Measurements from ENCODE around the gene SLC45A3. TPM values are rescaled to one million over a fixed set of nuclear protein-coding genes. Genes with fewer than 3 reads are reported as not detected.
A peak's percentile ranks its signal among the peaks of the same experiment; 100 is the strongest.

Gene SLC45A3
- total RNA-seq, 1 donor from 2014 or later = 1.1 TPM

GRCh38 chr1:205662135-205662738 is 18.1 kb downstream of the SLC45A3 start:
- Mint-ChIP-seq H3K4me3 (ENCODE audit: unreplicated experiment) (no peak overlapping the region), H3K36me3 (ENCODE audit: unreplicated experiment) (no peaks in the 10 kb centered on the region), H3K9me3 (ENCODE audit: unreplicated experiment) (no peaks in the 10 kb centered on the region), H3K27me3 (ENCODE audit: unreplicated experiment) (no peaks in the 10 kb centered on the region), H3K4me1 (ENCODE audit: unreplicated experiment) (peaks cover 4% of the 10 kb centered on the region), H3K27ac (ENCODE audit: unreplicated experiment) (no peak overlapping the region)
- no peak for DNase-seq (ENCODE audit: extremely low spot score, unreplicated experiment)
- no peak for TF ChIP-seq CTCF (IDR thresholded peaks at IDR 0.05)

GRCh38 chr1:205661429-205662134 is 18.7 kb downstream of the SLC45A3 start:
- no peak for TF ChIP-seq CTCF (IDR thresholded peaks at IDR 0.05)
- no peaks in the 10 kb centered on the region for H3K9me3 Mint-ChIP-seq (ENCODE audit: unreplicated experiment)
- H3K36me3 Mint-ChIP-seq (ENCODE audit: unreplicated experiment) = no peaks in the 10 kb centered on the region
- peaks cover 4% of the 10 kb centered on the region for H3K4me1 Mint-ChIP-seq (ENCODE audit: unreplicated experiment)
- no peak overlapping the region for H3K27ac Mint-ChIP-seq (ENCODE audit: unreplicated experiment)
- no peak overlapping the region for H3K4me3 Mint-ChIP-seq (ENCODE audit: unreplicated experiment)
- DNase-seq (ENCODE audit: extremely low spot score, unreplicated experiment) = no peak
- no peaks in the 10 kb centered on the region for H3K27me3 Mint-ChIP-seq (ENCODE audit: unreplicated experiment)

GRCh38 chr1:205660361-205660760 is 19.9 kb downstream of the SLC45A3 start:
- H3K27ac Mint-ChIP-seq (ENCODE audit: unreplicated experiment) = no peak overlapping the region
- no peaks in the 10 kb centered on the region for H3K27me3 Mint-ChIP-seq (ENCODE audit: unreplicated experiment)
- DNase-seq (ENCODE audit: extremely low spot score, unreplicated experiment) = no peak
- no peaks in the 10 kb centered on the region for H3K36me3 Mint-ChIP-seq (ENCODE audit: unreplicated experiment)
- no peaks in the 10 kb centered on the region for H3K9me3 Mint-ChIP-seq (ENCODE audit: unreplicated experiment)
- peaks cover 4% of the 10 kb centered on the region for H3K4me1 Mint-ChIP-seq (ENCODE audit: unreplicated experiment)
- no peak overlapping the region for H3K4me3 Mint-ChIP-seq (ENCODE audit: unreplicated experiment)
- TF ChIP-seq CTCF (IDR thresholded peaks at IDR 0.05) = no peak

- H3K27me3 Mint-ChIP-seq (ENCODE audit: unreplicated experiment) = no peaks in the 10 kb centered on the region
- DNase-seq (ENCODE audit: extremely low spot score, unreplicated experiment) = peak; percentile 92
- TF ChIP-seq CTCF (IDR thresholded peaks at IDR 0.05) = peak; percentile 93
- H3K4me1 Mint-ChIP-seq (ENCODE audit: unreplicated experiment) = peaks cover 4% of the 10 kb centered on the region
- no peak overlapping the region for H3K27ac Mint-ChIP-seq (ENCODE audit: unreplicated experiment)
- H3K9me3 Mint-ChIP-seq (ENCODE audit: unreplicated experiment) = no peaks in the 10 kb centered on the region
- no peaks in the 10 kb centered on the region for H3K36me3 Mint-ChIP-seq (ENCODE audit: unreplicated experiment)
- peak overlapping the region; percentile 35 for H3K4me3 Mint-ChIP-seq (ENCODE audit: unreplicated experiment)
Observed at GRCh38 chr1:205658943-205659581, 21.2 kb downstream of the SLC45A3 start.

- Mint-ChIP-seq H3K4me1 (ENCODE audit: unreplicated experiment) (peaks cover 4% of the 10 kb centered on the region), H3K27me3 (ENCODE audit: unreplicated experiment) (no peaks in the 10 kb centered on the region), H3K4me3 (ENCODE audit: unreplicated experiment) (no peak overlapping the region), H3K9me3 (ENCODE audit: unreplicated experiment) (no peaks in the 10 kb centered on the region), H3K36me3 (ENCODE audit: unreplicated experiment) (no peaks in the 10 kb centered on the region), H3K27ac (ENCODE audit: unreplicated experiment) (no peak overlapping the region)
- no peak for DNase-seq (ENCODE audit: extremely low spot score, unreplicated experiment)
- no peak for TF ChIP-seq CTCF (IDR thresholded peaks at IDR 0.05)
Observed at GRCh38 chr1:205656236-205656635, 24.1 kb downstream of the SLC45A3 start.
